HL-60 (cell line): Measurements from ENCODE around the gene FBLN1.

Experiments
- GABPA ChIP-seq: IDR thresholded peaks from 2 replicates; pipeline ENCODE4 v1.6.1; 2012; ENCODE audit warnings: low read depth
- POLR2AphosphoS5 ChIP-seq: IDR thresholded peaks from 2 replicates; pipeline ENCODE4 v1.6.1; 2012; ENCODE audit warnings: low read depth
- SPI1 ChIP-seq: IDR thresholded peaks from 2 replicates; pipeline ENCODE4 v1.6.1; 2012; ENCODE audit warnings: low read depth, mild to moderate bottlenecking, borderline replicate concordance
- TF ChIP-seq, protein P1 (sequence below): IDR thresholded peaks from one replicate; pipeline ENCODE4 v1.5.1; 2011; ENCODE audit warnings: low read length, control low read depth, inconsistent platforms; ENCODE audit not compliant: insufficient read depth
- TF ChIP-seq, protein P2 (sequence below): IDR thresholded peaks from 2 replicates; pipeline ENCODE4 v1.6.1; 2012; ENCODE audit warnings: low read depth; ENCODE audit not compliant: insufficient replicate concordance

DNA sequence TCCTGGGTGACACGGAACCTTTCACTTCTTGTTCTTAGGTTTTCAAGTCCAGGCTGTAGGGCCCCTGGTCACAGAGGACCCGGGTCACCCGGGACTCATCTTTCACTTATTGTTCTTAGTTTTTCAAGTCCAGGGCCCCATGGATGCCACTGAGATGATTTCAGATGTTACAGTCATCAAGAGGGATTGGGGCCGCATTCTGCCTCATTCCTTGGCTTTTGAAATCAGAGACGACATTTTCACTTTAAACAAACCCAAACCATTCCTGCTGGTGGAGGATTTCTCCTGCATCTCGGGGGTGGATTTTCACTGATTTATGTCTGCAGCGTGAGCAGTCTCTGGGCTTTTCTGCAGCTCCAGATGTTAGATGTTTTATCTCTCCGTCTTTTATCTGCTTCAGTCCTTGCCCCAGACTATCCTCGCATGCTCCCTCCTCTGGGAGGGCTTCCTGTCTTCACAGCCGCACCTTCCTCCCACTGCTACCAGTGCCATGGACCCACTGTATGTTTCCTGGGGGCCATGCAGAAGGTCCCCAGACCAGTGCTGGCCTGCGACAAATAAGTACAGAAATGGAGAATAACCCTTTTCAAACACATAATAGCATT is 27.4 kb downstream of the FBLN1 start:
- TF ChIP-seq, protein P1, sequence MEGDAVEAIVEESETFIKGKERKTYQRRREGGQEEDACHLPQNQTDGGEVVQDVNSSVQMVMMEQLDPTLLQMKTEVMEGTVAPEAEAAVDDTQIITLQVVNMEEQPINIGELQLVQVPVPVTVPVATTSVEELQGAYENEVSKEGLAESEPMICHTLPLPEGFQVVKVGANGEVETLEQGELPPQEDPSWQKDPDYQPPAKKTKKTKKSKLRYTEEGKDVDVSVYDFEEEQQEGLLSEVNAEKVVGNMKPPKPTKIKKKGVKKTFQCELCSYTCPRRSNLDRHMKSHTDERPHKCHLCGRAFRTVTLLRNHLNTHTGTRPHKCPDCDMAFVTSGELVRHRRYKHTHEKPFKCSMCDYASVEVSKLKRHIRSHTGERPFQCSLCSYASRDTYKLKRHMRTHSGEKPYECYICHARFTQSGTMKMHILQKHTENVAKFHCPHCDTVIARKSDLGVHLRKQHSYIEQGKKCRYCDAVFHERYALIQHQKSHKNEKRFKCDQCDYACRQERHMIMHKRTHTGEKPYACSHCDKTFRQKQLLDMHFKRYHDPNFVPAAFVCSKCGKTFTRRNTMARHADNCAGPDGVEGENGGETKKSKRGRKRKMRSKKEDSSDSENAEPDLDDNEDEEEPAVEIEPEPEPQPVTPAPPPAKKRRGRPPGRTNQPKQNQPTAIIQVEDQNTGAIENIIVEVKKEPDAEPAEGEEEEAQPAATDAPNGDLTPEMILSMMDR = no peak
- TF ChIP-seq POLR2AphosphoS5 = no peak
- TF ChIP-seq, protein P2, sequence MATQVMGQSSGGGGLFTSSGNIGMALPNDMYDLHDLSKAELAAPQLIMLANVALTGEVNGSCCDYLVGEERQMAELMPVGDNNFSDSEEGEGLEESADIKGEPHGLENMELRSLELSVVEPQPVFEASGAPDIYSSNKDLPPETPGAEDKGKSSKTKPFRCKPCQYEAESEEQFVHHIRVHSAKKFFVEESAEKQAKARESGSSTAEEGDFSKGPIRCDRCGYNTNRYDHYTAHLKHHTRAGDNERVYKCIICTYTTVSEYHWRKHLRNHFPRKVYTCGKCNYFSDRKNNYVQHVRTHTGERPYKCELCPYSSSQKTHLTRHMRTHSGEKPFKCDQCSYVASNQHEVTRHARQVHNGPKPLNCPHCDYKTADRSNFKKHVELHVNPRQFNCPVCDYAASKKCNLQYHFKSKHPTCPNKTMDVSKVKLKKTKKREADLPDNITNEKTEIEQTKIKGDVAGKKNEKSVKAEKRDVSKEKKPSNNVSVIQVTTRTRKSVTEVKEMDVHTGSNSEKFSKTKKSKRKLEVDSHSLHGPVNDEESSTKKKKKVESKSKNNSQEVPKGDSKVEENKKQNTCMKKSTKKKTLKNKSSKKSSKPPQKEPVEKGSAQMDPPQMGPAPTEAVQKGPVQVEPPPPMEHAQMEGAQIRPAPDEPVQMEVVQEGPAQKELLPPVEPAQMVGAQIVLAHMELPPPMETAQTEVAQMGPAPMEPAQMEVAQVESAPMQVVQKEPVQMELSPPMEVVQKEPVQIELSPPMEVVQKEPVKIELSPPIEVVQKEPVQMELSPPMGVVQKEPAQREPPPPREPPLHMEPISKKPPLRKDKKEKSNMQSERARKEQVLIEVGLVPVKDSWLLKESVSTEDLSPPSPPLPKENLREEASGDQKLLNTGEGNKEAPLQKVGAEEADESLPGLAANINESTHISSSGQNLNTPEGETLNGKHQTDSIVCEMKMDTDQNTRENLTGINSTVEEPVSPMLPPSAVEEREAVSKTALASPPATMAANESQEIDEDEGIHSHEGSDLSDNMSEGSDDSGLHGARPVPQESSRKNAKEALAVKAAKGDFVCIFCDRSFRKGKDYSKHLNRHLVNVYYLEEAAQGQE = no peak
- TF ChIP-seq SPI1 = no peak
- no peak for TF ChIP-seq GABPA
